HG03354 (cell line): Measurements from ENCODE around the gene DOCK7.

Experiments
- ATAC-seq: cut with Tn5 transposase; IDR thresholded peaks from one replicate; pipeline ENCODE4 v1.9.1; 2021; ENCODE audit warnings: mild to moderate bottlenecking; ENCODE audit not compliant: unreplicated experiment, poor library complexity, severe bottlenecking

The DOCK7 gene

GRCh38 chr1:62481681-62482080 is 206.5 kb downstream of the DOCK7 start:
- no peak for ATAC-seq

GRCh38 chr1:62476525-62477219 is 211.5 kb downstream of the DOCK7 start:
- no peak for ATAC-seq

GRCh38 chr1:62467092-62467491 is 221.1 kb downstream of the DOCK7 start:
- no peak for ATAC-seq

- no peak for ATAC-seq
Observed at GRCh38 chr1:62462370-62462769, 225.8 kb downstream of the DOCK7 start.

DNA sequence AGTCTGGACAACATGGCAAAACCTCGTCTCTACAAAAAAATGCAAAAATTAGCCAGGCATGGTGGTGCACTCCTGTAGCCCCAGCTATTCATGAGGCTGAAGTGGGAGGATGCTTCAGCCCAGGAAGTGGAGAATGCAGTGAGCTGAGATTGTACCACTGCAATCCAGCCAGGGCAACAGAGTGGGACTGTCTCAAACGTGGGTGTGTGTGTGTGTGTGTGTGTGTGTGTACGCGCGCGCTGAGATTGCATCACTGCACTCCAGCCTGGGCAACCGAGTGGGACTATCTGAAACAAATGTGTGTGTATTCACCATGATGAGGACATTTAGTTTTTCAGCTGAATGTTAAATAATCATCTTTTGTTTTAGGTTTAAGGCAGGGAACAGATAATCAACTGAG is 230.2 kb downstream of the DOCK7 start:
- no peak for ATAC-seq

DNA sequence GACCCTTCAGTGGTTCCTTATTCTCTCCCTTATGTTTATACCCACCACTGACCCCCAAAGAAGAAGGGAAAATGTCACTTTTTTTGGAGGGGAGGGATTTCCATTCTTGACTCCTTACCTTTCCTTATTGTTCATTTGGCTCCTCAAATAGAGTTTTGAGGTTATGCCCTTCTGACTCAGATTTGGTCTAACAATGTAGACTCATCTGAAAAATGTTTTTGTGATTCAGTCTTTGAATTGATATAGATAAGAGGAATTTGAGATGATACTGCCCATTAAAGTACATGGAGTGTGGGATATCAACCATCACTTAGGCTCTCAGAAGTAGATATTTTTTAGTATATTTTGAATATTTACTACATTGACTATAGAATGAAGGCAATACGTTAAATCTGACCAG is 235.2 kb downstream of the DOCK7 start:
- no peak for ATAC-seq

GRCh38 chr1:62450301-62450700 is 237.9 kb downstream of the DOCK7 start:
- no peak for ATAC-seq

DNA sequence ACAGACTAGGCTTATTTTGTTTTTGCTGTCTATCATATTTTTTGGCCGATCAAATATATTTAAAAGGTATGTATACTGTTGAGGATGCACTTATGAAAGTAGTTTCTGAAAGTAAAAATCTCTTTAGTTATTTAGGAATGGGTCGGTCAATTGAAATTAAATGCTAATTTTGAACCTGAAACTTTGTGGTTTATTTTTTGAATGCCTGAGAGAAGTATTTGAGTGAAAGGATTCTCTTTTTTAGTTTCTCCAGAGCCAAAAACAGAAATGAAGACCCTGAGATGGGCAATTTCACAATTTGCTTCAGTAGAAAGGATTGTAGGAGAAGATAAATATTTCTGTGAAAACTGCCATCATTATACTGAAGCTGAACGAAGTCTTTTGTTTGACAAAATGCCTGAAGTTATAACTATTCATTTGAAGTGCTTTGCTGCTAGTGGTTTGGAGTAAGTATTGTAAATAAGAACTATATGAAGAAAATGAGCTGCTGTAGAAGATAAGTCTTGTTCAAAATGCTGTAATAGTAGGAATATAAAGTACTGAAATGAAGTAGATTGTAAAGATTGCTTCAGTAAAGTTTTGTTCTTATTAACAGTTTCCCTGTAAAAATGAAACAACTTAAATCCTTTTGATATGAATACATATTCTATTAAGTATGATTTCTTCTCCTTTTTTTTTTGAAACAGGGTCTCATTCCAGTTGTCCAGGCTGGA is 239.8 kb downstream of the DOCK7 start:
- ATAC-seq, result no peak

GRCh38 chr1:62444701-62445100 is 243.5 kb downstream of the DOCK7 start:
- no peak for ATAC-seq

GRCh38 chr1:62439652-62440371 is 248.4 kb downstream of the DOCK7 start:
- peak; percentile 23 for ATAC-seq

DNA sequence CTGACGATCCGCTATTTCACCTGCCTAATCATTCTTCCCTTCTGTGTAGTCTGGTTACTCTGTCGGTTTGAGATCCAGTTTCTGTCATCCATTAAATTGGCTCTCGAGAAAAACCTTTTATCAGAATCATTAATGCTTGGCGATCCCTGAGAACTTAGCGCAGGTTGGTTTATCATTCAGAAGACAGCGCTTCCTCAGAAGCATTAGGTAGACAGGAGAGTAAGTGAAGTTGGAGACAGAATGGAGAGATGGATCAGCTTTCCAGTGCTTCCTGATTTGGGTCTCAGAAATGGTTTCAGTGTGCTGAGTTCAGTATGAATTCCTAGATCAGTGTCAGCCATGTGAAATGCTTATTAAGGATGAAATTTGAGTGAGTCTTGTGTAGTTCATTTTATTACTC is 250.0 kb downstream of the DOCK7 start:
- ATAC-seq, result no peak

DNA sequence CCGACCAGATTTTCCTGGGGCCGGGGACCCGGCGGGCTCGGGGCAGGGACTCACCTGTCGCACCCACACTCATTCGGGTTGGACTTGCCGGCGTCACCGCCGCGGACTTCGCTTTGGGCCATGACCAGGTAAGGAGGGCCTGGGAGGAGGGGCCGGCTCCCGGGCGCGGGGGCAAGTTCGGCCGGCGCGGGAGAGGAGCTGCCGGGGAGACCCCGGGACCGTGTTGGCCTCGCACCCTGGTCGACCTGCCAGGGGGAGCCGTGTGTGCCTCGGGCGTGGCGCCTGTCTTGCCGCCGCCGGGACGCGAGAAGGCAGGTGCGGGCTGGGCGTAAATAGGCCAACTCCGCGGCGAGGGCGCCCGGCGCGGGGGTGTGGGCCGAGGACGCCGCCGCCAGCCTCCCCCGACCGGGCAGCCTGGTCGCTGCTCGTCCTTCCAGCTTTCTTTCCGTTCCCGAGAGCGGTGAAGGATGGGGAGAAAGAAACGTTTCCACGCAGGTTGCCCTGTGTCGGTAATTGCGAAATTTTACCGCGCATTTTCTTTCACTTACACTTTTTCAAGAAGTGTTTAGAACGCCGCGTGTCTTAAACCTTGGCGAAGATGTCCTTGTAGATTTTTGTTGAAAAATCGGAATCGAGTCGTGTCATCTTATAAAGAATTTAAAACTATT is 250.8 kb downstream of the DOCK7 start:
- peak; percentile 0 for ATAC-seq

DNA sequence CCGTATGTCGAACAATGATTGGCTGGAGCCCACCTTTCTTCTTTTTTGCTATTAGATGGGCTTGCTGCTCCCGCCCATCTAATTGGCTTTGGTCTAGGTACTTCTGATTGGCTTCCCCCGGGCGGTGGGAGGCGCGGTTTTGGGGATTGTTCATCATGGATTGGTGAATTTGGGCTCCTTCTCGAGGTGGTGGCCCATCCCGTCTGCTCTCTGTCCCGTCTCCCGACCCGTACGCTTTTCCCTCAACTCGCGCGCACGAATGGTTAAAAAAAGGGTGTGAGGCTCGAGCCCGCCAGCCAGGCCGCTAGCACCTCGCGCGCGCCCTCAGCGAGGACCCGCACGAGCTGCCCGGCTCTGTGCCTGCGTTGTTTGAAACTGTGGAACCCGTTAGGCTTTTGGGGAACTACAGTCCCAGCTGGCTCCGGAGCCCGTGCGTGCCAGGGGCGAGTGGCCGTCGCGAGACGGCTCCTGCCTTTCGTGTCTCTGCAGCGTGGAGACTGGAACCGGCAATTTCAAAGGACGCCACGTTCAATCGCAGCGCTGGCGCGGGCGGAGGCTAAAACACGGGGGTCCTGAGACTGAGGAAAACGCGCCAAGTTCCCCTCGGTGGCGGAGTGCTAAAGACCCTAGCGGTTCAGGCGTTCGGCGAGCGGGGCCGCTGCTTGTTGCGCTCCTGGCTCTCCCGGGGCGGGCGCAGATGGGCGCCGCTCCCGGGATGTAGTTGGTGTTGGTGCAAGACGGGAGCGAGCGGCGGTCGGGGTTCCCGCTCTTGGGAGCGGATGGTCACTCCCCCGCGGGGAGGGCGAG is 251.5 kb downstream of the DOCK7 start, which contains the start of gene USP1:
Gene USP1 (plus strand): TSS at position 584 of the 807 bp plus-strand sequence. CDS start 2,819 bp downstream, outside the sequence.
- peak; percentile 79 for ATAC-seq

DNA sequence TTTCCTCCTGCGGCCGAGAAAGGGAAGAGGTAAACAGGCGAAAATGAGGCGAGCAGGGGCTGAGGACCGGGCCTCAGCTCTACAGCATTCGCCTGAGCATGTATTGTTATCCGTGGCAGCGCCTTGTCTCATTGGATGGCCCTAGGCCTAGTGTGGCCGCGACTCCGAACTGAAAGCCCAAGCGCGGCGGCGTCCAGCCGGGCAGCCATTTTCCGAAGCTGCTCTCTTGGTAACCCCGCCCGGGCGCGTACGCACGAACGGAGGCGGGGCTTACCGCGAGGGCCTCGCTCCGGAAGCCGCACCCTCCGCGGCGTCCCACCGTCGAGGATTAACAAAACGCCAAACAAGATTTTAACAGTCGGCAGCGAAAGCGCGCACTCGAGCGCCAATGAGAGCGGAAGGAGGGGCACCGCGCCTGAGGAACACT is 252.1 kb downstream of the DOCK7 start:
- ATAC-seq, result no peak

GRCh38 chr1:62435231-62436038 is 252.8 kb downstream of the DOCK7 start:
- no peak for ATAC-seq

DNA sequence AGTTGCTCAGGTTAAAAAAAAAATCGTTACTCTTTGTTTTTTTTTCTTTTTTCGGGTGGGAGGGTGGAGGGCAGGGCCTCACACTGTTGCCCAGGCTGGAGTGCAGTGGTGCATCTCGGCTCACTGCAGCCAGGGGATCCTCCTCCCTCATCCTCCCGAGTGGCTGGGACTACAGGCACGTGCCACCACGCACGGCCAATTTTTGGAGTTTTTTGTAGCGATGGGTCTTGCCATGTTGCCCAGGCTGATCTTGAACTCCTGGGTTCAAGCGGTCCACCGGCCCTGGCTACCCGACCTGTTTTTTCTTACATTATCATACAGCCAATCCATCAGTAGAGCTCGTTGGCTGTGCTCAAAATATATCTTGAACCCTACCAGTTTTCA is 253.6 kb downstream of the DOCK7 start:
- no peak for ATAC-seq

DNA sequence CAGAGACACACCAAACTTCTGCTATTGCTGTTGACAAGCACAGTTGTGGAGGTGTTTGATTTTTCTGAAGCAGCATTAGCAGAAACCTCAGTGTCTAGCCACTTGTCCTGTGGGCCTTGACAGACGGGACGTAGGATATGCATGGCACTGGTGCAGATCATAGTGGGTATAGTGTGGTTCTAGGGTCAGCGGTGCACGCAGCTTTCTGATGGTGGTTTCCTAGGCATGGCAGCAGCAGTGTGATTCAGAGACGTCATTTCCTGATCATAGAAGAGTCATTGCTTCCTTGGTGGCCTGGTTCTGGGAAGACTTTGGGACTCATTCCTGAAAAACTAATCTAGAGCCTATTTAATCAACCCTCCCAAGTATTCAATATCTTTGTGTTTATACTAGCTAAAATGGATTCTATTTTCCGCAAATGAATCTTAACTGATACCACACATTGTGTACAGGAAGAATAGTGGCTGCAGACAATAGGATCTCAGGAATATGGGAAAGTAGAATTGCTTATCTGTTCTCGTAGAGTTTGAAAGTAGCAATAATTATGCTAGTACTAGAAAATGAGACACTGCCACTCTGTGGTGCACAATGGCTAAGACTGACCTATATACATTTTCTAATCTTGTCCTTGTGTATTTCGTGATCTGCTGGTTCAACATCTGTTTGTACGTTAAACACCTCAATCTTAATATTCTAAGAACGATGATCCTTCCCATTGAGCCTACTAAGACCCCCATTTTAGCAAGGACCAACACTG is 254.1 kb downstream of the DOCK7 start:
- ATAC-seq, result no peak

DNA sequence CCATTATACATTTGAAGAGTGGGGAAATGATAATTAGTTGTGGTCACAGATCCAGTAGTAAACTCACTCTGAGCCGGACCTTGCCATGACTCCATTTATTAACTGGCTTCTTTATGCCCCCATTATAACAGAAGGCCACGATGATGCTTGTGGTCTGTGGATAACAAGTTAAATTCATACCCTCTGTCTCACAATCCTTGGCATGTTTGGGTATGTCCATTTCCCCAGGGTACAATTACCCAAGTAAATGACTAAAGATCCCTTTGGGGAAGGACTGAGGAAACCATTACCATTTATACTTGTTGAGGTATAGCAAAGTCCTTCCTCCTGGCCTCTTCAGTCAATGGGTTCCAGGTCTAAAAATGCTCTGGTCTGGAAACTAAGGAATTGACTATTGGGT is 258.6 kb downstream of the DOCK7 start:
- no peak for ATAC-seq
